NCI-H1417 treated with DMSO at 0.1 percent for 48 hours (cell line): ENCODE results near the gene SPECC1.
"Not testable (repeated sequence)": the region's sequence is repeated elsewhere in the genome, so short reads cannot be mapped to it uniquely, and the experiment has no call there.

Experiments
- DNase-seq: peaks from one replicate; lab custom pipeline; 2025; lab: John Stamatoyannopoulos, UW

SPECC1 gene

DNA sequence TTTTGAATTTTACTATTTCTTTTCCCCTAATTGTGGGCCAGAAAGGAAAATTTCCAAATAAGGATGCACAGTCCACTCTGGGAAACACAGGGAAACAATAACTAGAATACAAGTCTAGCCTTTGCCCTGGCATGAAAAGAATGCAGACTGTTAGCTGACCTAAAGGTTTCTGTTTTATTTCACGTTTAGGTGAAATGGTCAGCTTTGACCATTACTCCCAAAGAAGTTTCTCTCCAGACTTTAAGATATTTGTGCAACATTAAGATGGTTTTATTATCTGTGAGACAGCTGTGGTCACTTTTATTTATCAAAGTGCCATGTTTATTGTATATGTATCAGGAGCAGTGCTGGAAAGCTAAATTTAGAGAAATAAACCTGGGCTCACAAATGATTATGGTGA is 163.9 kb downstream of the SPECC1 start:
- no peak for DNase-seq

DNA sequence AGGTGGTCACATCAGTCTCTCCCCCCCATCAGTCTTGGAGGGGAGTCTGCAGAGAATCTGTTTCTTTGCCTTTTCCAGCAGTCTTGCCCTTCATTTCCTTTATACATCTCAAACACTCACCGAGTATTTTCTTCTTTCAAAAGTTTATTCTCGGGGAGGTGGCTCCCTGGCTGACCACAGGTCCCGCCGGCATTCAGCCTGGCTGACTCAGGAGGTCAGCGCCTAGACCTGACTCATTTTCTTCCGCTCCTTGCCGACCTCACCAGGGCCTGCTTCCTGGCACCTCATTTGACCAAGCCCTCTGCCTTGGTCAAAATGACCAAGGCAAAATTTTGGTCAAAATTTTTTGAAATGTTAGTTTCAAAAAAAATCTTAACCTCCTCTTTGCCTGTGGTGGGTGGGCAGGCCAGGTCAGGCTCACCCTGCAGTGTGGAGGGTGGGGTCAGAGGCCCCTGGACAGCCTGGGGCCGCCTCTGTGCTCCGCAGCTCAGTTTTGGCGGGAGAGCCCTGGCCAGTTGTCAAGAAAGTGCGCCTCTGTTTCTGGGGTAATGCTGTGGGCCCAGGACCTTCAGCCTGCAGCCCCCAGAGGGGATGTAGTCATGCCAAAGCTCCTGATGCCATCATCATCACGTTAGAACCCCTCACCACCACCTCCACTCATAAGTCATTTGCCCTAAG is 165.6 kb downstream of the SPECC1 start:
- no peak for DNase-seq

DNA sequence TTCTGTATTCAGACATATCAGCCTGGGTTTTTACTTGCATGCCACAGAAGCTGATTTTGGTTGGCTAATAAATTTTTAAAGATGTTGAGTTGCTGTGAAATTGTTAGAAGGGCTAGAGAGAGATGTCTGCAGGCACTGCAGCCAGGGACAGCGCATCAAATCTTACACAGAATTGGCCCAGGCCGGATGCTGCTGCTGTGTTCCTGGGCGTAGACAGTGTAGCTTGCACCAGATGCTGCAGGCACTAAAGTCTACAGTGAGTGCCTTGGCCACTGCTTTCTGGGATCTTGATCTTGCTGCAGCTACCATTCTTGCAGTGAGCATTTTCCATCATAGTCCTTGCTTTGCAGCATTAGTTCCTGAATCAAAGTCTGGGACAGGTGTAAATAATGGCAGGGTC is 169.9 kb downstream of the SPECC1 start:
- DNase-seq, result no peak

DNA sequence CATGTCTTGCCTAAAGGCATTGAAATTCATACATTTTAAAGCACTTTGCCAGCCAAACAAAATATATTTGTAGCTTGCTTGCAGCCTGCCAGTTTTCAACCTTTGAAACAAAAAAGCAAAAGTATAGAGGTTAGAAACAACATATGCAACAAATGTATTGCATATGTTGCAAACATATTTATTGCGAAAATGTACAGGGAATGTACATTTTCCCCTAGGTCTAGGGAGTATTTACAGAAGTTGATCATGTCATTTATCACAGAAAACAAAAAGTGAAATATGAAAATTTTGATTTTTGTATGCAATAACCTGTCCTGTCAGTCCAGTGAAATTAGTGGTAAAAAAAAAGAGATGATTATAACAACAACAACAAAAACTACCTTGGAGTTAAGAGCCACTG is 171.5 kb downstream of the SPECC1 start:
- DNase-seq, result no peak

DNA sequence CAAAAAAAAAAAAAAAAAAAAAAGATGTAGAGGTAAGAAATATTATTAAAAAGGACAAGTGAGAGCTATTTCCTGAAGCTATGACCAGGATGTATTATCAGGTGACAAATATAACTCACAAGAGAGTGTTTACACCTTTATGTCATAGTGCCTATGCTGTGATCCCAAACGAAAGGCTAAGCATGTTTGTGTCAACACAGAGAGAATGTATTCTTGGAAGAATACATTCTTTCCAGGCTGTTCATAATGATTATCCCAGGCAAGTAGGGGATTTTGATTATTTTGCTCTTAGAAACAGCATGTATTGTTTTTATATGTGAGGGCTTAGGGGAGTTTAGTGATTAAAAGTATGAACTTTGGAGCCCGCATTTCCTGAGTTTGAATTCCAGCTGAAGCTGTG is 175.0 kb downstream of the SPECC1 start:
- no peak for DNase-seq

DNA sequence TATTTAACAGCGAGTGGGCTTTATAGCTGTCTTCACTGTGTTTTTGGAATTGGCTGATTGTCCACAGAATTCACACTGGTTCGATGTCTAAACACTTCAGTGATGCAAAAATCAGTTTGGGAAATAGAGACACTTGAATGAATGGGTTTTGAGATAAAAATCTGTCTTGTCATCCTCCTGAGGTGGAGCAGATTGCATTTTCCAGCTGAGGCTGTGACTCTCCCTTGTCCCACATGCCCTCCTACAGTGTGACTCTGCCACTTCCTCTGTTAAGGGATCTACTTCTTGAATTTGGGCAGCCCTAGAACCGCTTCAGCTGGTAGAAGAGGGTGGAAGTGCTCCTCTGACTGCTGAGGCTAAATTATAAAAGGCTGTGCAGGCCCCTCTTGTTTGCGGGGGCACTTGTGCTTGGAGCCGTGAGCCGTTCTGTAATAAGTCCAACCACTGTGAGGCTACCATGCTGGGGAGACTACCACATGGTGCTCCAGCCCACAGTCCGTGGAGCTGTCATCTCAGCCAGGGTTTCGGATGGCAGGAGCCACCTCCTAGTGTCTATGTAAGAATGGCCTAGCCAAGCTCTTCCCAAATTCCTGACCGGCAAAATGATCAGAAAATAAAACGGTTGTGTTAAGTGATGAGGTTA is 175.9 kb downstream of the SPECC1 start:
- no peak for DNase-seq

DNA sequence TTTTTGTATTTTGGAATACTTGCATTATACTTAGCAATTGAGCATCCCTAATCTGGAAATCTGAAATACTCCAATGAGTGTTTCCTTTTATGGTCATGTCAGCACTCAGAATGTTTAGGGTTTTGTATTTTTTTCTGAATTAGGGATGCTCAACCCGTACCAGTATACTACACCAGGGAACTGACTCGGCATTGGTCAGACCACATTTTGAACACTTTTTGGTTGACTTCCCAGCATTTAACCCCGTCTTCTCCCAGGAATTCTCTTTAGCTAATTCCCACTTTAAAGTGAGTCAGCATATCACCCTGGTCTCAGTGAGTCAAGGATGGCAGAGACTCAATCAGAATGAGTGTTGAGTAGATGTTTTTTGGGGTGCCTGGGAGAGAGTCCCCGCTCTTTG is 177.9 kb downstream of the SPECC1 start:
- no peak for DNase-seq

DNA sequence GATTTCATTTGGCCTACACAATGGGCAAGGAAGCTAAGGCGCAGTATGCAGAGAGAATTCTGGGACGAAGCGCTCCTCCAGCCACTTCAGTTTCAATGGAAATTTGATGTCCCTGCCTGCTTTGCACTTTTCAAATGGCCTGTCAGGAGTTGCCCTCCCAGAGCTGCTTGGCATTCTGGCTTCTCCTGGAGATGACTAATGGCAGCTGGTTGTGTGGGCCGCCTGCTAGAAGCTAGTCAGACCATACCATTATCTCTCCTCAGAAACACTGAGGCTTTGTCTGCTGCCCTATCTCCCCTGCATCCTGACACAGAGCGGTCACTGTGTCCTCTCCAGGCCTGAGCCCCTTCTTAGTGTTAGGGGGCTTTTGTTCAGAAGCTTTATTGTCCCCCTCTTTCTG is 180.1 kb downstream of the SPECC1 start:
- DNase-seq, result no peak

DNA sequence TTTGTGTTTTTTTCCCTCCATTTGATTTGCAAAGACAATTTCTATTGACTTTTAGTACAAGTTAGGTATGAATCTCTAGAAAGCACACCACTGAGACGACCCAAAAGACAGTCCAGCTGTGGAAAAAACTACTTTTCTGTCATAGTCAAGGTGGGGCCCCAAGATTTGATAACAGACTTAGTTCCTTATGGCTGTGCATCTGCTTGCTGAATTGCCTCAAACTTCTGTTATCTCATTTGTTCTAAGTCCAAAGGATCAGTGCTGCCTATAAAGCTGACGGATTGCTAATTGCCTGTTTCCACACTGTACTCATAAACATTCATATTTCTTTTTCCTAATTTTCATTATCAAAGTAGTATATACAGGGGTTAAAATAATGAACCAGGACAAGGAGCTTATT is 180.8 kb downstream of the SPECC1 start:
- no peak for DNase-seq

DNA sequence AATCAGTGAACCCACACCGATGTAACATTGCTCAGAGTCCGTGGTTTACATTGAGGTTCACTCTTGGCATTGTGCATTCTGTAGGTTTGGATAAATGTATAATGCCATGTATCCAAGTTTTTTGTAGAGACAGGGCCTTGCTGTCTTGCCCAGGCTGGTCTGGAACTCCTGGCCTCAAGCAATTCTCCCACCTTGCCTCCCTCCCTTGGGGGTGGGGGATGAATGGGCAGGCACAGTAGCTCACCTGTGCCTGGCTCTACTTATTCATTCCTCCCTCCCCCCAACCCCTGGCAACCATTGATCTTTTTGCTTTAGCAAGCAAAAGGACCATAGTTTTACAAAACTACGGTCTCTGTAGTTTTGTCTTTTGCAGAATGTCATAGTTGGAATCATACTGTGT is 181.4 kb downstream of the SPECC1 start:
- no peak for DNase-seq

DNA sequence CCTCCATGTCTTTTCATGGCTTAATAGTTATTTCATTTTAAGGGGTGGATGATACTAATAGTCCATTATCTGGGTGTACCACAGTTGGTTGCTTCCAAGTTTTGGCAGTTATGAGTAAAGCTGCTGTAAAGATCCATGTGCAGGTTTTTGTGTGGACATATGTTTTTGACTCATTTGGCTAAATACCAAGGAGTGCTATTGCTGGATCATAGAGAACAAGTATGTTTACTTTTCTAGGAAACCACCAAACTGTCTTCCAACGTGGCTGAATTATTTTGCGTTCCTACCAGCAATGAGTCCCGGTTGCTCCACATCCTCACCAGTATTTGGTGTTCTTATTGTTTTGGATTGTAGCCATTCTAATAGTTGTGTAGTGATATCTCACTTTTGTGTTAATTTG is 181.9 kb downstream of the SPECC1 start:
- no peak for DNase-seq

DNA sequence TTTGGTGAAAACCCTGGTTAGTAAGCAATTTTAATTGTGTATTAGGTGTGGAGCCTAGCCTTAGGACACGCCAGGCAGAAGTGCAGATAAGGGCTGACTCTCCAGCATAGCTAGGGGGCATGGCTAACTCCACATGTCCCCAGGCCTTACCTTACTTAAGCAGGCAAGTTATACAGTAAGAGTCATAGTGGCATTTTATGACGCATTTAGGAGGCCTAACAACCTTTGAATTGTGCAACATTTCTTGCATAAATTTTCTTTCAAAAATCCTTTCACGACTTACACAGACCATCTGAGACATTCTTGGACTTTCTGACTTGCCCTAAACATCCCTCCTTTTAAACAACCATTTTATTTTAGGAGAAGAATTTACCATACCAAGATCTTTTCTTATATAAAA is 187.1 kb downstream of the SPECC1 start:
- not testable (repeated sequence) for DNase-seq

DNA sequence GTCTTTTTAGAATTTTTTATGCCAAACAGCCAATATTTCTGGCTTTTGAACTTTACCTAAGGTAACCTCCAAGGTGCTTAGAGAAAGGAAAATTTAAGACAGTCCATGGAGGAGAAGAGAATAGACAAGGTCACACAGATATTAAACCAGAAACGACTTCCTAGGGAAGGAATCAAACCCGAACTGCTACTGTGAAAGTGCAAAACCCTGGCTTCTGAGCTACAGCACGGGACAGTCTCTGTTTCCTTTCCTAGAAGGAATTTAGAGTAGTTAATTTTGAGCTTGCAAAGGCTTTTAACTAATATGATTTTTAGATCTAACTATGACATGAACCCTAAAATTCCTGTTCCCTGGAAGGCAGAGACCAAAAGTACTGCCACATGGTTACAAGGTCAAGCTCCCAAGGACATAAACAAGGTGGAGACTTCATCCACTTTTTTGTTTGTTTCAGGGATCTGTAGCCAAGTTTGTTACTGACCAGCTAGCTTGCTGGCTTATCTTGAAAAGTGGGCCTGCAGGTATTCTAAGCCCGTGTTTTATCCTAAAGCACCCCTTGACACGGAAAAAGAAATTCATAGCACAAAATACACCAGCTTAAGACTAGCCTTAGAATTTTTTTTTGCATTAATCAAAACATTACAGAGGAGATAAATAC is 188.2 kb downstream of the SPECC1 start:
- DNase-seq, result no peak

DNA sequence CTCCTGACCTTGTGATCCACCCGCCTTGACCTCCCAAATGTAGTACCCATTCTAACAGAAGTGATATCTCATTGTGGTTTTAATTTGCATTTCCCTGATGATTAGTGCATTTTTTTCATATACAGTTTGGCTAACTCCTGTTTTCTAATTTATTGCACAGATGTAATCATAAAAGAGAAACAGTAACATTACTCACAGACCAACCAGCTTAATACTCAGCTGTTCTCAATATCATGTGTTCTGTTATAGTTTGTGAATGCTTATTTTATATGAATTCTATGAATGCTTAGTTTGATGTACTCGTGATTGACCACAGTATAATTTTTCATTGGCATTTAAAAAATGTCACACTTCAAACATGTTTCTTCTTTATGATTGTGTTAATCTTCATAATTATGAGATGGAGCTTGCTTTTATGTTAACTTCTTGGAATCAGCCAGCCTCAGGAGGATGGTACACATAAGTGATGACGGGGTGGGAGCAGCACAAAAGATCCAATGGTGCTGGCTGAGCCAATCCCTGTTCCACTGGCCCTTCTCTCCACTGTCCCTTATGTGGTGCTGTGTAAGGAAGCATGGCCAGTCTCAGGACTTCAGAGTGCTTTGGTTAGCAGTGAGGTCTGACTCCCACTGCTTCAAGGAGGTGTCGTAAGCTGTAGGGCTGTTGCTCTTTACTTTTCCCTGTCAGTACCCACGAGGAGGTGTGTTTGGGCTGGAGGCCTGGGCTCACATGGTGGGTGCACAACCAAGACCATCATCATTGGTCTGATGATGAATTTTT is 191.0 kb downstream of the SPECC1 start:
- DNase-seq, result no peak

DNA sequence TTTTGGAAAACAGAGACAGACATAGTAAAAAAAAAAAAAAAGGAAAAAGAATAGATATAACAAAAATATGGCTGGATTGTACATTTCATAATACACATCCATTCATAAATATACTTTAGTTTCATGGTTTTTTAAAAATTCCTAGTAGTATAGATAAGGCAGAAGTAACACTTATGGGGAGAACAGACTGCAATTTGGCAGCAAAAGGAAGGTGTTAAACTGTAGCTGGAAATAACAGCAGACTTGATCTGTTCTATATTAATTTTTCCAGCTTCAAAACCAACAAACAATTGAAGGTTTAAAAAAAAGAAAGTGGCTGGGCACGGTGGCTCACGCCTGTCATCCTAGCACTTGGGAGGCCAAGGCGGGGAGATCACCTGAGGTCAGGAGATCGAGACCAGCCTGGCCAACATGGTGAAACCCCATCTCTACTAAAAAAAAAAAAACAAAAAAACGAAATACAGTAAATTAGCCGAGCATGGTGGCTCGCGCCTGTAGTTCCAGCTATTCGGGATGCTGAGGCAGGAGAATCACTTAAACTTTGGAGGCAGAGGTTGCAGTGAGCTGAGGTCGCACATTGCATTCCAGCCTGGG is 191.8 kb downstream of the SPECC1 start:
- DNase-seq, result no peak

DNA sequence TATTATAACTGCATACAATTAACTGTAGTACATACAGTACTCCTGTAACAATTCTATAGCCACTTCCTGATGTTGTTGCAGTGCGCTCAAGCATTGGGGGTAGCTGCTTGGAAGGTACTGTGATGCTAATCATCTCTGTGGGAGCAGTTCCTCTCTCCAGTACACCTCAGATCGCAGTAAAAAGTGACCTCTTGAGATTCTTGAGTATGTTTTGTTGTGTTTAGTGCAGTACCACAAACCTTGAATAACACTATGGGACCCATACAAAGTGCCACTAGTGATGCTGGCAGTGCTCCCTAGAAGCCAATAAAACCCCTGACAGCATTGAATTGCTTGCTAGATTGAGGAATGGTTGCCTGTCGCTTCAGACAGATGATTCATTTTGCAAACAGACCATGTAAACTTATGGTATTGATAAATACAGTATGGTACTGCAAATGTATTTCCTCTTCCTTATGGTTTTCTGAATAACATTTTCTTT is 193.0 kb downstream of the SPECC1 start:
- DNase-seq, result no peak

DNA sequence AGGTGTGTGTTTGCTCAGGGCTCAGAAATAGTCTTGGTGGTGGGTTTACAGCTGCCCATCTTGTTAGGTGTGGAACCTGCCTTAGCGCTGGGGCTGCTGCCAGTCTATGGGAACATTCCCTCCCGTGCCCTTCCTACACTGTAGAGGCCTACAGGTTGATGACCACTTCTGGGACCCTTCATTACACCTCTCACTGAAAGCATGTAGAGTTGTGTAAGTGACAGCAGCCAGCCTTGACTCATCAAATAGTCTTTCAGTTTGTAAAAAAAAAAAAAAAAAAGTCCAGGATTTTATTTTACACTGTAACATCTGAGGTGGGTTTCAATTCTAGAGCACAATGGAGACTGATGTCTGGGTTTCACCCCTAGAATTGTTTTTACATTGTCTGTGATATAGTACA is 193.9 kb downstream of the SPECC1 start:
- no peak for DNase-seq

DNA sequence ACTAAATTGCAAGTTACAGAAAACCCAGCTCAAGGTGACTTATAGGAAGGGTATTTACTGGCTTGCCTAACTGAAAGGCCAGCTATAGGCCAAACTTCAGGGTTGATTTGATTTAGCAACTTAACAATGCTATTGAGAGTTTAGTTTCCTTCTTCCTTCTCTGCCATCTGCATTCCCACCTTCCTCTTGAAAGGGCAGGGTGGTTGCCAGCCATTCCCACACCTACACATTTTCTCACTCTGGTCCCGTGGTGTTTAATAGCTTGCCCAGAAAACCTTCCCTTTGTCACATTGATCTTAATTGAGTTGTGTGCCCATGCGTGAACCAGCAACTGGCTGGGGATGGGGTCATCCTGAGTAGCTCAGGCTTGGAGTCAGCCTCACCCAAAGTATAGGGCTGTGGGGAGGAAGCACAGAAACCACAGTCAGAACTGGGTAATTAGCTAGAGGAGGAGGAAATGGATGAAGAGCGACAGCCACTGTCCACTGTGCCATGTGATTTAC is 194.7 kb downstream of the SPECC1 start:
- DNase-seq, result no peak

DNA sequence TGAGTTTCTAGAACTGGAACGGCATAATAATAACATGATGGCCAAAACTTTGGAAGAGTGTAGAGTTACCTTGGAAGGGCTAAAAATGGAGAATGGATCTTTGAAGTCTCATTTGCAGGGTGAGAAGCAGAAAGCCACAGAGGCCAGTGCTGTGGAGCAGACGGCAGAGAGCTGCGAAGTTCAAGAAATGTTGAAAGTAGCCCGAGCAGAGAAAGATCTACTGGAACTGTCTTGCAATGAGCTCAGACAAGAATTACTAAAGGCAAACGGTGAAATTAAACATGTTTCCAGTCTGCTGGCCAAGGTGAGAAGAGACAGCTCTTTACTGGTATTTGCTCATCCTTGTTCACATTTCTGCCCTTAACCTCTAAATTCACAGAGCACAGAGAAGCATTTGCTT is 196.4 kb downstream of the SPECC1 start:
- no peak for DNase-seq

DNA sequence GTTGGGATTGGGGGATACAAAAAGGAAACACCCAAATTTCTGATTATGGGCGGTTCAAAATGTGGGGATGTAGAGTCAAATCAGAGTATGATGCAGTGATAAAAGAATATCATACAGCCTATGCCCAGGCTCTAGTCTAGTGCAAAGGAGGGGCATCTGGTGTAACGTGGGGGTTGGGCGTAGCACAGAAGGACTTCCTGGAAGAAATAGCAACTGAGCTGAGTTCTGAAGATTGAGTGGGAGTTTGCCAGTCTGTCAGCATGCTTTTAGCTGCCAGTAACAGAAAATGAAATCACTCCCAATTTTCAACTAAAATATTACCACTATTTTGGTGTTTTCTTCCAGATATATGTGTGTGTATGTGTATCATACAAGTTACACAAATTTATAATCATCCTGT is 196.9 kb downstream of the SPECC1 start:
- no peak for DNase-seq

DNA sequence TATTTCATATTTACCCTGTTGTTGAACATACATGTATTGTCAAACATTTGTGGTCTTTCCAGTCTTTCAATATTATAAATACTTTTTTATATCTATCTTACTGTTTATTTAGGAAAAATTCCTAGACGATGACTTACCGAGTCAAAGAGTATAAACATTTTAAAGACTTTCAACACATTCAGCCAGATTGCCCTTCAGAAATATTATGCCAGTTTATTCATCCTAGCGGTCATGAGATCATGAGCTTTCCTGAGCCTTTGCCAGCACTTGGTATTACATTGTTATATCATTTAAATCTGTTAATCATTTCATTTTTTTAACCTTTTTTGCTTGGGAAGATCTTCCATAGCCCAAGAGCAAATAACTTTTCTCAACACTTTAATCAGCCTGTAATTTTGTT is 197.4 kb downstream of the SPECC1 start:
- DNase-seq, result no peak
